K562 (cell line): ENCODE data around the gene HDGFL2. TPM values are rescaled to one million over a fixed set of nuclear protein-coding genes. Genes with fewer than 3 reads are reported as not detected.

Experiments
- ATF6 ChIP-seq: sonication (generic); formaldehyde crosslinking; IDR thresholded peaks from 2 replicates; pipeline ENCODE4 v1.4.0; 2020; ENCODE audit warnings: mild to moderate bottlenecking, missing genetic modification reagents
- CGGBP1 ChIP-seq: fragments of 250-450 bp; sonication (Bioruptor Pico); IDR thresholded peaks from 2 replicates; pipeline ENCODE4 v1.9.0; 2021; ENCODE audit warnings: mild to moderate bottlenecking
- ETV5 ChIP-seq: sonication (generic); formaldehyde crosslinking; IDR thresholded peaks from 2 replicates; pipeline ENCODE4 v1.4.0; 2020; ENCODE audit warnings: low read depth, mild to moderate bottlenecking, missing genetic modification reagents
- KLF16 ChIP-seq: IDR thresholded peaks from 2 replicates; pipeline ENCODE4 v1.6.1; 2016; ENCODE audit warnings: antibody characterized with exemption
- MTF1 ChIP-seq: fragments of 250-450 bp; sonication (Bioruptor Pico); IDR thresholded peaks from 2 replicates; pipeline ENCODE4 v1.9.0; 2021; ENCODE audit warnings: moderate library complexity, mild to moderate bottlenecking, inconsistent platforms, borderline replicate concordance
- NR2C2 ChIP-seq, 2 experiments: fragments of 200-800 bp in 1 of 2; sonication (Bioruptor generic) in 1 of 2; sonication (generic) in 1 of 2; formaldehyde crosslinking in 1 of 2; IDR thresholded peaks; 2 replicates each; pipeline versions ENCODE4 v1.6.1 to v1.8.0; 2016 to 2022; ENCODE audit warnings: mild to moderate bottlenecking in 1 of 2, missing compliant biosample characterization in 1 of 2, missing genetic modification characterization in 1 of 2, missing genetic modification reagents in 1 of 2
- RB1 ChIP-seq: fragments of 450-650 bp; IDR thresholded peaks from 2 replicates; pipeline ENCODE4 v1.6.1; 2017; ENCODE audit warnings: low read depth, mild to moderate bottlenecking
- RBBP5 ChIP-seq: fragments of 200-600 bp; sonication (generic); IDR thresholded peaks from 2 replicates; pipeline ENCODE4 v1.6.1; 2012; ENCODE audit warnings: borderline replicate concordance, mild to moderate bottlenecking, low read length, control low read depth, inconsistent platforms; ENCODE audit not compliant: insufficient read depth, poor library complexity, severe bottlenecking
- RBM34 ChIP-seq: fragments of 200-400 bp; formaldehyde crosslinking; IDR thresholded peaks from 2 replicates; pipeline ENCODE4 v1.6.1; 2018; ENCODE audit warnings: low read length, borderline replicate concordance; ENCODE audit not compliant: insufficient read depth
- TEAD4 ChIP-seq, 2 experiments: sonication (generic) in 1 of 2; formaldehyde crosslinking in 1 of 2; IDR thresholded peaks; 2 replicates each; pipeline versions ENCODE4 v1.6.1 to v1.8.0; 2012 to 2022; ENCODE audit warnings: borderline replicate concordance in 1 of 2, inconsistent platforms in 1 of 2, low read length in 1 of 2, mild to moderate bottlenecking in 1 of 2, missing genetic modification reagents in 1 of 2
- ZBTB1 ChIP-seq: sonication (generic); formaldehyde crosslinking; IDR thresholded peaks from 2 replicates; pipeline ENCODE4 v1.8.1; 2023; ENCODE audit warnings: missing genetic modification reagents, low read depth, mild to moderate bottlenecking, borderline replicate concordance
- ZBTB40 ChIP-seq, 2 experiments: fragments of 450-650 bp in 1 of 2; sonication (generic) in 1 of 2; formaldehyde crosslinking in 1 of 2; IDR thresholded peaks; 2 replicates each; pipeline versions ENCODE4 v1.7.1 to v1.9.0; 2016 to 2022; ENCODE audit warnings: inconsistent platforms in 1 of 2, mild to moderate bottlenecking in 1 of 2, missing genetic modification reagents in 1 of 2
- ZNF224 ChIP-seq: sonication (generic); formaldehyde crosslinking; IDR thresholded peaks from 2 replicates; pipeline ENCODE4 v1.8.0; 2022; ENCODE audit warnings: mild to moderate bottlenecking, missing genetic modification reagents
- polyA plus RNA-seq, 8 experiments: library from polyadenylated mRNA; depleted of rRNA in 4 of 8; stranded (reverse) in 5 of 8; unstranded in 3 of 8; fragments of >200 nt; fragmentation: Nextera tagmentation in 2 of 8; fragmentation: Illumina TruSeq in 1 of 8; extraction: Ambion mirVana in 2 of 8; extraction: Trizol in 1 of 8; gene quantifications; 2 replicates each; pipeline versions ENCODE4 v1.2.1 to v1.2.3, GENCODE V29; 2011 to 2014; ENCODE audit warnings: inconsistent platforms in 1 of 8, missing spikeins in 1 of 8
- total RNA-seq, 7 experiments: library from RNA; depleted of rRNA in 6 of 7; stranded (reverse); fragments of >200 nt in 6 of 7; fragmentation: Illumina TruSeq in 2 of 7; extraction: Trizol in 2 of 7; gene quantifications; 2 replicates each; pipeline versions ENCODE4 v1.2.1 to v1.2.3, GENCODE V29; 2011 to 2021; ENCODE audit warnings: low replicate concordance in 1 of 7

The HDGFL2 gene
- total and polyA plus RNA-seq, 9 of the 15 experiments (the other 6 are each of a cell fraction or from before 2014, with no cell fraction given), result 0.13 to 61.7 (median 16.0) TPM

- TF ChIP-seq TEAD4 (IDR thresholded peaks at IDR 0.05; ENCODE audit: low read length) (no peak), TEAD4 (CRISPR knock-in tag; IDR thresholded peaks at IDR 0.05; ENCODE audit: borderline replicate concordance) (no peak), MTF1 (CRISPR knock-in tag) (no peak), ZBTB40 (IDR thresholded peaks at IDR 0.05) (0 out of 2 replicates have a peak, but pooled peaks have one; percentile 28), ZBTB40 (CRISPR knock-in tag; IDR thresholded peaks at IDR 0.05) (no peak), ATF6 (CRISPR knock-in tag) (no peak), CGGBP1 (CRISPR knock-in tag) (peak; percentile 39; the same call in 1 of the 2 replicates), NR2C2 (CRISPR knock-in tag; IDR thresholded peaks at IDR 0.05) (no peak), NR2C2 (tag; IDR thresholded peaks at IDR 0.05) (peak; percentile 52; the same call in 1 of the 2 replicates), RB1 (peak; percentile 80; the same call in 1 of the 2 replicates), KLF16 (0 out of 2 replicates have a peak, but pooled peaks have one; percentile 9), ZNF224 (CRISPR knock-in tag) (no peak), RBBP5 (peak; percentile 27), ZBTB1 (CRISPR knock-in tag) (peak; percentile 96), RBM34 (no peak), ETV5 (CRISPR knock-in tag) (no peak)
These were observed at the start of gene HDGFL2 (continued) for GRCh38 chr19:4472174-4472974.
